CD4-positive, alpha-beta T cell treated with Interleukin-1 beta for 1 hour (primary cell): ENCODE measurements around the gene SYS1.

Experiments used
- DNase-seq, 2 donors: peaks; one replicate each; pipeline ENCODE4 v3.0.0-alpha.2; 2020 to 2022

The SYS1 gene

DNA sequence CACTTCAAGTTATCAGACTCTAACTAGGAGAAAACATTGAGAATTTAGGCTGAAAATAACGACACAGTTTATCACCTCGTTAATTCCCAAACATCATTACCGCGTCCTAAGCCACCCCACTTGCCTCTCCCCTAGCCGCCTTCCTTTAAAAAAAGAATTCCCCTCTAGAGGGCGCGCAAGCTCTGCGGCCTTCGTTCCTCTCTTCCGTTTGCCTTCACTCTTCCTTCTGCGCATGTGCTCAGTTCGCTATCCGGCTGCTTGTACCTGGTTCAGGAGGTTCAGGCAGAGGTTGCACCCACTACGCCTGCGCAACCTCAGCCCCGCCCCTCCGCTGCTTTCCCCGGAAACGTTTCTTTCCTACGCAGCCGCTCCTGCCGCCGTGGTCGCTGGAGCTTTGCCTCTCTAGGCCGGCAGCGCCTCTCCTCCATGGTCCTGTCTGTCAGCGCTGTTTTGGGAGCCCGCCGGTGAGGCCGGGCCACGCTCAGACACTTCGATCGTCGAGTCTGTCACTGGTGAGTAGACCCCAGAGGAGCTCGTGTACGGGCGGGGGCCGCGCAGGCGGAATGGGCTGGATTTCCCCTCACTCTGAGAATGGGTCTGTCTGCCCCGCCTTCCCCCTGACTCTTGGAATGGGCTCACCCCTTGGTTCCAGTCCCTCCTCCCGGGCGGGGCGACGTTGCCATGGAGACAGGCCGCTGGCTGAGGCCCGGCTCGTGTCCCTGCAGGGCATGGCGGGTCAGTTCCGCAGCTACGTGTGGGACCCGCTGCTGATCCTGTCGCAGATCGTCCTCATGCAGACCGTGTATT, at the start of gene SYS1:
SYS1 (plus strand) TSS at position 353 of the 807 bp plus-strand sequence; CDS start at position 729, 376 bp downstream.
- DNase-seq = peak; percentile 99

DNA sequence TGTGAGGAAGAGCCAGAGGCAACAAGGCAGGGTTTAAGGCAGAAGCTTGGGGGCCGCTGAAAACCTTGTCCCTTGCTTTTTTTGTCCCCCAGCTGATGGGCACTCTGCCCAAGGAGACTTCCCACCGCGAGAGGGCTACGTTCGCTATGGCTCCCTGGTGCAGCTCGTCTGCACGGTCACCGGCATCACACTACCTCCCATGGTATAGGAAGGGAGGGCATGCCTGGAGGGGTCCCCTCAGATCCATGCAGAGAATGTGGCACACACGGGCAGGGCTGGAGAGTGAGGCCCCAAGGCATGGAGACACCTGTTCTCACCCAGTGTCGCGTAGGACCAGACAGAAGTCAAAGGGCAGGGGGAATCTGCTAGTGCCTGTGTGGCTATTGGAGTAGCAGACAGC, 49.0 kb upstream of the SYS1 start:
- DNase-seq = no peak

DNA sequence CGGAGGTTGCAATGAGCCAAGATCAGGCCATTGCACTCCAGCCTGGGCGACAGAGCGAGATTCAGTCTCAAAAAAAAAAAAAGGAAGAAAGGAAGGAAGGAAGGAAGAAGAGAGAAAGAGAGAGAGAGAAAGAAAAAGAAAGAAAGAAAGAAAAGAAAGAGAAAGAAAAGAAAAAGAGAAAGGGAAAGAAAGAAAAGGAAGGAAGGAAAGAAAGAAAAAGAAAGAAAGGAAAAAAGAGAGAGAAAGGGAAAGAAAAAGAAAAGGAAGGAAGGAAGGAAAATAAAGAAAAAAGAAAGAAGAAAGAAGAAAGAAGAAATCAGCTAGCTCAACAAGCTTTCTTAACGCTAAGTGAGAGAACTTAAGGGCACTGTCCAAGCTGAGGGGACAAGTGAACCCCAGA, 47.3 kb upstream of the SYS1 start:
- no peak for DNase-seq

DNA sequence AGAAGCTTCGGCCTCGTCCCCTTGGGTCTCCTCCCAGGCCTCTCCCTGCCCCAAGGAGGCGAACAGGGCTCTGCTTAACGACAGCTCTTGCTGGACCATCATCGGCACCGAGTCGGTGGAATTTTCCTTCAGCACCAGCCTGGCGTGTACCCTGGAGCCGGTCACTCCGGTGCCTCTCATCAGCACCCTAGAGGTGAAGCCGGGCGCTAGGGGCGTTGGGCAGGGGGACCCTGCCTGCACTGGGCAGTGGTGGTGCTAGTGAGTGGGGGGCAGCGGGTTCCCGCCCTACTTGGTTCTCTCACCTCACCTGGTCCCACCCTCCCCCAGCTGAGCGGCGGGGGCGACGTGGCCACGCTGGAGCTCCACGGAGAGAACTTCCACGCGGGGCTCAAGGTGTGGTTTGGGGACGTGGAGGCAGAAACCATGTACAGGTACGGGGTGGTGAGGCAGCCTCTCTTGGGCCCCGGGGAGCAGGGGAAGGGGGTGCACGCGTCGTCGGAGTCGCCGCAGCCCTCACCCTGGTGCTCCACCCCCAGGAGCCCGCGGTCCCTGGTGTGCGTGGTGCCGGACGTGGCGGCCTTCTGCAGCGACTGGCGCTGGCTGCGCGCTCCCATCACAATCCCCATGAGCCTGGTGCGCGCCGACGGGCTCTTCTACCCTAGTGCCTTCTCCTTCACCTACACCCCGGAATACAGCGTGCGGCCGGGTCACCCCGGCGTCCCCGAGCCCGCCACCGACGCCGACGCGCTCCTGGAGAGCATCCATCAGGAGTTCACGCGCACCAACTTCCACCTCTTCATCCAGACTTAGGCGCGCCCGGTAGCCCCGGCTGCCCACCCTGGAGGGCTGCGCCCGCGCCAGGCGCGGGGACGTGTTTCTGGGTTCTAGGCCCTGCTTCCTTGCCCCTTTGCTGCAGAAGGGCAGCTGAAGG, 46.5 kb upstream of the SYS1 start:
- no peak for DNase-seq

DNA sequence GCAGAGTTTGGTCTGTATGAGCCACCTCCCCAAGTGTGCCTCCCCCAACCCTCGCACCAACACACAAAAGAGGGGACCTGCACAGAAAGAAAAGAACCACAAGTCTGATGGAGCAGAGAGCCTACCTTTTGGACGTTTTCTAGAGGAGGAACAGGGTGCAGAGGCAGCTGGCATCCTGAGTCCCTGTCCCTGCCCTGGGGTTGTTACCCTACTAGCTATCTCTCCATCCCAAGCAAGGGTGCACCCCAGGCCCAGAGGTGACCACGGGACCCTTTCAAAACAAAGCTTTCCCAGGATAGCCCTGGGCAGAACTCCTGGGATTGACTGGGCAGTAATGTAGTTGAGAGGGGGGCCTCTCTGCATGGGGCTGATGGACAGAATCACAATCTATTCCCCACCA, 45.1 kb upstream of the SYS1 start:
- no peak for DNase-seq

DNA sequence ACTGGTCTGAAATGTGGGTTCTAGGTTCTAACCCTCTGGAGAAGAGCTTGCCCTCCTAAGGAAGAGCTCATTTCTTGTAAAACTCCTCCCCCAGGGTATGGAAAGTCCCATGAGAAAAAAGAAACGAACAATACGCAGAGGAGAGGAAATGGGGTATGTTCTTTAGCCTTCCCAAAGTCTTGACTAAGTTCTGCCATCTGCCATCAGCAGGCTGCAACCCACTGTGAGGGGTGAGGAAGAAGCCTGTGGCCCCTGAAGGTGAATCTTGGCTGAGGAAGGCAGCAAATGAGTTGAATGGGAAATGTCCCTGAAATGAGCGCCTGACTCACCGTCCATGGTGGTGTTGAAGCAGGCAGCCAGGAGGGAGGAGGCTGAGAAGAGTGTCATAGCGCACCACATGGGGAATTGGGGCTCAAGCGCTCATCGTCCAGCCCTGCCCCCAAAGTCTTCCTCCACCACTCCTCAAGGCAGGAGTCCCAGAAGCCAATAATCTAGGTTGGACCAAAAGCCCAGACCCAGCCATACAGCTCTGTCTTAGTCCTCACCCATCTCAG, 44.5 kb upstream of the SYS1 start:
- DNase-seq = no peak

DNA sequence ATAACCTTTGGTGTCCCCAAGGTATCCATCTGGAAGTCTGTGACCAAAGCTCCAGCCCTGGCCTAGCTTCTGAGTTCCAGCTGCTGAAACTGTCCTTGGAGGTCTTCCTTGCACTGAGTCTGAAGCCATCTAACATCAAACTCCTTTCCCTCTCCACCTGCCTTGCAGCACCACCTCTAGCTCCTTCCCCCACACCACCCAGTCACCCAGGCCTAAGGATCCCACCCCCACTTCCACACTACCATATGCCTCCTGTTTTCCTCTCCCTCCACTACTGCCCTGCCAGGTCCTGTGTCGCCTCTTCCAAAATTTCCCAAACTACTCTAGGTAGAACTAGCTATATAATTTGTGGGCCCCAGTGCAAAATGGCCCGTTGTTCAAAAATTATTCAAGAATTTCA, 44.0 kb upstream of the SYS1 start:
- no peak for DNase-seq

DNA sequence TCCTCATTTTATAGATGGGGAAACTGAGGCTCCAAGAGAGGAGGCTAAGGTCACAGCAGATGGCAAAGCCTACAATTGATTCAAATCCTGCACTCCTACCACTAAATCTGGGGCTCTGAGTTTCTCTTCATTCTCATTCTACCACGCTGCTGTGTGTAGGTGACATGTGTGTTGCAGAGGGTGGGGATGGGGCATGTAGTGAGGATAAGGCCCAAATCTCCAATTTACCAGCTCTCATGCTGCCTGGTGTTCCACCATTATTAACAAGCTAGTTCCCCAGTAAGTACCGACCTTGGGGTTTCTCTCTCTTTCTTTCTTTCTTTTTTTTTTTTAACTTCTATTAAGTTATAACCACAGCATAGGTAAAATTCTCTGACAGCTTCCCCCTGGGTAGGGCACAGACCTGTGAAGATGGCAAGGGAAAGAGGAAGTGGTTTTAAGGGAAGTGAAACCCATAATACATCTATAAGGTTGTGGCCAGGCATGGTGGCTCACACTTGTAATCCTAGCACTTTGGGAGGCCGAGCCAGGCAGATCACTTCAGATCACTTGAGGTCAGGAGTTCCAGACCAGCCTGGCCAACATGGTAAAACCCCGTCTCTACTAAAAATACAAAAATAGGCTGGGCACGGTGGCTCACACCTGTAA, 41.9 kb upstream of the SYS1 start:
- DNase-seq = peak; percentile 35 to 62

DNA sequence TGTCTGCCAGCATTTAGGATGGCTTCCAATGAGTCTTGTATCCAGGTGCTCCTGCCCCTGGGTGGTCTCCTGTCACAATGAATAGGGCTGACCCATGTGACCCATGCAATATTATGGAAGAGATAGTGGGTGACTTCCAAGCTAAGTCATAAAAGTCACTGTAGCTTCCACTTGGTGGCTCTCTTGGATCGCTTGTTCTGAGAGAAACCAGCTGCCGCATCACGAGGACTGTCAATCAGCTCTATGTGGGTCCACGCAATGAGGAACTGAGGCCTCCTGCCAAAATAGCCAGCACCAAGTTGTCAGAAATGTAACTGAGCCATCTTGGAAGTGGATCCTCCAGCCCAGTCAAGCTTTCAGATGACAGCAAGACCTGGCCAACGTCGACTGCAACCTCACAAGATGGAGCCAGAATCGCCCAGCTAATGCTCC, 40.0 kb upstream of the SYS1 start:
- peak; percentile 22 to 45 for DNase-seq

DNA sequence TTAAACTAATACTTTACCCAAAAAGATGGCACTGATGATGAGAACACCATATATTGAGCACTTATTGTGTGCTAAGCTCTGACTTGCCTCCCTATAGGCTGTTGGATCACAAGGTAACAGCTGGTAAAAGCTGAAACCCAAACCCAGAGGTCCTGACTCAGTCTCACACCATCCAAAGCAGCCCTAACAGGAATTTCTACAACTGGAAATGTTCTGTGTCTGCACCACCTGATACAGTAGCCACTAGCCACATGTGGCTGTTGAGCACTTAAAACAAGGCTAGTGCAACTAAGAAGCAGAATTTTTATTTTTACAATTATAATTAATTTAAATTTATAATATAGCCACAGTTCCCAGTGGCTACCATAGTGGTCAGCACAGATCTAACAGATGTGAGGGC, 39.2 kb upstream of the SYS1 start:
- DNase-seq = no peak

DNA sequence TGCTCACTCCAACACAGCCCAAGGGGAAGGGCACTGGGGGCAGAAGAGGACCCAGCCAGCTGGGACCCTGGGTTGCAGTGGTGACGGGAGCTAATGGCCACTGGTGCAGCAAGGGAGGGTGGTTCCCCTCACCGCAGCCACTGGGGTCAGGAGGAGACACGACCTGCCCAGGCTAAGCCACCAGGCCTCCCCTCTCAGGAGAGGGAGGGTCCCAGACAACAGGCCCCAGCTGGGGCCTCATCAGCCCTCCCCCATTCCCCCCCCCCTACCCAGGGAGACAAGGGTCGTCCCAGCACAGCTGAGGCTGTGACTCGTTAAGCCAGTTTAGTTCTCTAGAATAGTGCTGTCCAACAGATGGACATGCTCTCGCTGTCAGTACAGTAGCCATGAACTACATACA, 37.6 kb upstream of the SYS1 start:
- no peak for DNase-seq

DNA sequence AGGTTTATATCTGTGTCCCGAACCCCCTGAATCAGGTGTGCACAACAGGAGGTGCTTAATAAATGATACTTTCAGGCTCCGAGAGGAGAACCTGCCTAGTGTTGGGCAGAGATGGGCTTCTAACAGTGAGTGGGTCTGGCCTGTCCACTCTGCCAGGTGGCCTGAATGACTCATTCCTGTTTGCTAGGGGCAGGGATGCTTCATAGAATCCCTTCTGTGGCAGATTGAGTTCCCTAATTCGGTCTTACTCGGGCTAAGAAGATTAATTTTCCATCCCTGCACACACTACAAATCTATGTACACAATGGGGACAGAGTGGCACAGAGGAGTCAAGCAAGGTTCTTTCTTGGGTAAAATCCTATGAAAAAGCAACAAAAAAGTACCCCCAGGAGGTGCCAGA, 34.5 kb upstream of the SYS1 start:
- DNase-seq = no peak

DNA sequence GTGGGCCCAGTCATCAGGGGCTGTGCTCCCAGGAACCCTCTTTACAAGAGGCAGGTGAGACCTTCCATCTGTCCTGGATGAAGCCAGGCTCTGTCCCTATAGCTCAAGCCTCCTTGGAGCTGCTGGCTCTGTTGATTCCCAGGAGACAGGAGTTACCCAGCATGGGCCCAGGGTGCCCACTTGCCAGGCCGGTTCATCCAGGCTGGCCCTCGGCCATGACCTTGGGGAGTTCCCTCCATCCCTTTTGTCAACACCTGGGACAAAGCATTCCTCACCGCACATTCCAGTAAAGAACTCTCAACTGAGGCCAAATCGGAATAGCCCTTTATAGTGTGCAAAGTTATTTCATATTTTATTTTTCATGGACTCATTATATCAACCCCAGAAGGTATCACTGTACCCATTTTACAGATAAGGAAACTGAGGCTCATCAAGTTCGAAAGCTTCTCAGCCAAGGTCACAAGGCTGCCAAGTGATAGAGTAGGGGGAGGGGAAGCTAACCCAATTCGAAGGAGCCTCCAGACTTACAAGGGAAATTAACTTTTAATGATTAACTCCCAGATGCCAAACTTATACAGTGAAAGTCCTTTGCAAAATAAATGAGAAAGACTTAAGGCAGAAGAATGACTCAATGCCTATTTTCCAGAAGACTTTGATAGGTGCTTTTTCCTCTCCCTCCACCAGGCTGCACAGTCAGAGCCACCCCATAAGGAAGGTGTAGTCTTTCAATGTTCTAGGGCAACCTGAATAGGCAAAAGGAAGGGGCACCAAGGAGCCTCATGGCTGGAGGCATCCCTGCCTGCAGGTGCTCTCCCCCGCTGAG, 33.2 kb upstream of the SYS1 start:
- no peak for DNase-seq

DNA sequence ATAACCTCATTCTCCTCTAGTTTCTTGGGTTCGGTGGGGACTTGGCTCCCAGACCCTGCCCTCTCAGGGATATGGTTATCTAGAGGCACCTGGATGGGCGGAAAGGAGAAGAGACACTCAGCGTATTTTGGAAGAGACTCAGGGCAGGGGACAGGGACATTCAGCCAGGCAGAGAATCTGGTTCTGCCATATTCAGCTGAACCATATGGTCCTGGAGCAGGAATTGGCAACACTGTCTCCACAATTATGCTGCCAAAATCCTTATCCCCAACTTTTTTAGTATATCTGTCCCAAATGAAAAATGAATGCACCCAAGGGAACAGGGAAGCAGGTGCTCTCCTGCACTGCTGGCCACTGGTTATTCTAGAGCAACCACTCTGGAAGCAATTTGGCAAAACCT, 32.5 kb upstream of the SYS1 start:
- DNase-seq = no peak

DNA sequence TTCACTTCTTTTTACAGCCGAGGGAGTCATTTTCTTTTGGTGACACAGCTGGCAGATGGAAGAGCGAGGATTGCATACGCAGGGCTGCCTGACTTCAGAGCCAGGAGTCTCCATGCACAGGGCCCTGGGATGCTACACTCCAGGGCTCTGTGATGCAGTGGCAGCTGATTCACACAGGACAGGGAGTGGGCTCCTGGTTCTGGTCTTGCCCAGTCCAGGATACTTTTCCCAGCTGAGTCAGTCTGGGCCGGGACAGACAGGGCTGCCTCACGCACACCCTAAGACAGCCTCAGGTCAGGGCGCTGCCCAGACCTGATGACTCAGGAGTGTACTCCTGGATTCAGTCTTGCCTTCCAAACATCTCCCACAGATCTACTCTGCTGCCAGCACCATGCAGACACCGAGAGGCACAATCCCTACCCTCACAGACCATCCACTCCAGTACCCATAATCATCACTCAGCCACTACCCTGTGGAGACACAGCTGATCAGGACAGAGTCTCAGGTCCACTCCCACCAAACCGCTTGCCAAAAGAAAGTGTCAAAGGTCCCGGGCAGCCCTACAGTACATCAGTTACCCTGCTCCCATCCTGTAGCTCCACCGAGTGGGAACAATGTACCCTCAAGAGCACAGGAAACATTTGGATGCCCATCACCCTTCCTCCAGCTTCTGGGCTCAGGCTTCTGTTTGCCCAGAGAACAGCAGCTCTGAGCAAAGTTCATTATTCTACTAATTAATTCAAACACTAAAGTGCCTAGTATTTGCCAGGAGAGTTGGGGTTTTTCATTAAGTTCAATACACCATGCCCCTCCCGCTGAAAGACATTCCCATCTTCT, 26.2 kb upstream of the SYS1 start:
- no peak for DNase-seq

DNA sequence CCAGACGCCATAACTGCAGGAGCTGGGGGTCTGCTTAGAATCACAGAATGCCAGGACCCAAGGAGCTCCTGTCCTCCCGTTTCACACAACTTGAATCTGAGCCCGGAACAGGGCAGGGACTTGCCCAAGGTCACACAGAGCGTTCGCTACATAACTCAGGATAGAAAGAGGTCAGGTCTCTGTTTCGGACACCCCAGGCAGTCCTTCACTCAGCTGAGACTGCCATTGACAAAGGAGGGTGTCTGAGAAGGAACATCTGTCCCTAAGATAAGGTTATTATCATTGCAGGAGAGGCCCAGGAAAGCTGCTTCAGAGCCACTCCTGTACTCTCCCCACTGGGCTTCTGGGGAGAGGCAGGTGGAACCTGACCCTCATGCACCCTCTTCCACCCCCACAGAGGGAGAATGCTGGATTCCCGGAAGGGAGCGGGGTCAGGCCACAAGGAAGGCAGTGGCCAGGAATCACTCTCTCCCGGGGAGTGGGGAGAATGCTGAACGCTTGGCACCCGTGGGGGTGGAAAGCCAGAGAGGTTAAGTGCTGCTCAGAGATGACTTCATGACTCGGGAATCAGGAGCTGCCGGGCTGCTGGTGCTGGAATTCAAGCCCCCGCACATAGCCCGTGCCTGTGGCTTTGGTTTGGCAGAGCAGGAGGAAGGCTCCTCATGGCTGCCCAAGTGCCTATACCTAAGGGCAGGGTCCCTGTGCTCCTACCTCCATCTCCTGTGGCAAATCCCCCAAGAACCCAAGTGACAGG, 25.4 kb upstream of the SYS1 start:
- no peak for DNase-seq

DNA sequence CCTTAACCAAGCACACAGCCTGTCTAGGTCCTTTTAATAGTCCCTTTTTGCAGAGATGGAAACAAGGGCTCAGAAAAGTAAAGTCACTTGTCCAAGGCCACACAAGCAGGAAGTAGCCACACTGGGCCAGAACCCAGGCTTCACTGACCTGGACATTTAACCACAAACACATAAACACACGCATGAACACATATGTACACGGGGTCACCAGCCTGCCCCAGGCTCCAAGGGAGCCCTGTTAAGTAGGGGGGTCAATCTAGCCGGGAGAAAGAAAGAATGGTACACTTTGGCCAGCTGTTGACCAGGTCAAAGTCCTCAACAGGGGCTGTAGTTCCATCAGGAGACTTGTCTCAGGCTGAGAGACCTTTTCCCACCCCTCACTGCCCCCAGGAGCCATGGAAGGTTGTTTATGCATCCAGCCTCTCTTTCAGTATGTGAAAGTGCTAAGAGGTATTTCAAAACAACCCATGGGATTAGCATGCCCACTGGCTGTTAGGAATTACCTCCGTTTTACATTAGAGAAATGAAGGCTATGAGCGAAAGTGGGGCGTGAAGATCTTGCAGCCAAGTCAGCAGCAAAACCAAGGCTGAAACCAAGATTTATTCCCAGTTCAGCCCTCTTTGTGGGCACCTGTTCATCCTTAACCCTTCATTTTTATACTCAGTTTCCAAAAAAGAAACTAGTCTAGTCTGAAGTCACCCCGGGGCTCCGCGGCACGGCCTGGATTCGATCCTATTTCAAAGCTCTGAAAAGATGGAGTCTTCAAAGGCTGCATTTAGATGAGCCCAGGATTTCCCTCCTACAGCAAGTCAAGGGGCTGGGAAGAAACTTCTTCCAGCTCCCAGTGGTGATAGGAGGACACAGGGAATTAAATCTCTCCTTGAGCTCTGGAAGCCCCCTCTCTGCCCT, 24.6 kb upstream of the SYS1 start:
- DNase-seq = no peak

DNA sequence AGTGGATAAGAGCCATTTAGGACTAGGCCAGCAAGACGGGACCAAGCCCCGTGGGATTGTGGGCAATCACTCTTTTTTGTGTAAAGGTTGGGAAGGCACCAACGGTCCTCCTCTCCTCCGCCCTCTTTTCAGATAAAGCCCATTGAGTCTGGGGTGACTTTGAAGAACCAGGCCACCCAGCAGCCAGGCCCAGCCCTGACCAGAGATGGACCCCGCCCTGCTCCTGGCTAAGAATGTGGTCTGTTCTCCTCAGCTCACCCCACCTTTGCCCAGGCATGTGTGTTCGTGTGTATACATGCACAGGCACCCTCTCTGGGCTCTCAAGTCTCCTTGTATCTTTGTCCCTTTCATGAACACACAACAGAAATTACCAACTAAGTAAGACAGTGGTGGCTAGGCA, 23.9 kb upstream of the SYS1 start:
- DNase-seq = no peak

DNA sequence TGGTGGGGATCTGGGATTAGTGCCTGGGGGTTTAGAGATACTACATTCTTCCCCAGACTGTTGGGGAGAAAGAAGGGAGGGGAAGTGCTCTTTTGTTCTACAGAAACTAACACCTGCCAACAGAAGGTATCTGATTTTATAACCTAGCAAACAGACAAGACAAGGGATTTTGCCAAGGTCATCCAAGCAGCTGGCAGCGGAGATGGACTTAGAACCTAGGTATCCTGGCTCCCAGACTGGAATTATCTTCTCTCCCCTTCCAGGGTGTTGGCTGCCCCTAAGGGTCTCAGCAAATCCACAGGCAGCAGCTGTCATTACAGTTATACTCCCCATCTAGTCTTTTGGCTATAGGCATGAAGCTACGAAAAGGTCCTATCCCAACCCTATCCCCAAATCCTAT, 23.2 kb upstream of the SYS1 start:
- no peak for DNase-seq
